Upper lobe of right lung (tissue), 1 donor: ENCODE results near the gene EPB41L5. TPM values are rescaled to one million over a fixed set of nuclear protein-coding genes. Genes with fewer than 3 reads are reported as not detected.

Experiments
- ATAC-seq: fragments of 200-7000 bp; cut with Tn5 transposase; one replicate; pipeline ENCODE4 v1.9.1; 2020; ENCODE audit warnings: mild to moderate bottlenecking, moderate library complexity
- DNase-seq: peaks from one replicate; pipeline ENCODE4 v3.0.0-alpha.2; 2020
- H3K27ac ChIP-seq: fragments of 200-600 bp; one replicate; pipeline ENCODE4 v1.8.0; 2022
- H3K27me3 ChIP-seq: fragments of 200-600 bp; one replicate; pipeline ENCODE4 v1.8.0; 2022; ENCODE audit warnings: mild to moderate bottlenecking
- H3K36me3 ChIP-seq: fragments of 200-600 bp; one replicate; pipeline ENCODE4 v1.8.0; 2022
- H3K4me1 ChIP-seq: fragments of 200-600 bp; one replicate; pipeline ENCODE4 v1.8.0; 2022
- H3K4me3 ChIP-seq: fragments of 200-600 bp; one replicate; pipeline ENCODE4 v1.8.0; 2022; ENCODE audit warnings: mild to moderate bottlenecking
- H3K9me3 ChIP-seq: fragments of 200-600 bp; one replicate; pipeline ENCODE4 v1.8.0; 2022
- intact Hi-C: fragments of 100-400 bp; cut with DNase I; formaldehyde crosslinking; loops from one replicate; pipeline ENCODE4 v1.11.0; 2022
- total RNA-seq: library from RNA; stranded (reverse); fragmentation: NEBNext Ultra II Directional; extraction: Animal tissue kit (Norgen Biotek cat#: 25700); gene quantifications from one replicate; pipeline ENCODE4 v1.2.1, GENCODE V29; 2021
- TF ChIP-seq, protein P1 (sequence below): fragments of 200-600 bp; IDR thresholded peaks from one replicate; pipeline ENCODE4 v1.8.0; 2022; ENCODE audit warnings: antibody characterized with exemption
- donor health status: DM: no; HTN: yes; CAD: no; lungs with severe emphysema.

EPB41L5 gene
- total RNA-seq, 1 donor from 2014 or later: 85.5 TPM

DNA sequence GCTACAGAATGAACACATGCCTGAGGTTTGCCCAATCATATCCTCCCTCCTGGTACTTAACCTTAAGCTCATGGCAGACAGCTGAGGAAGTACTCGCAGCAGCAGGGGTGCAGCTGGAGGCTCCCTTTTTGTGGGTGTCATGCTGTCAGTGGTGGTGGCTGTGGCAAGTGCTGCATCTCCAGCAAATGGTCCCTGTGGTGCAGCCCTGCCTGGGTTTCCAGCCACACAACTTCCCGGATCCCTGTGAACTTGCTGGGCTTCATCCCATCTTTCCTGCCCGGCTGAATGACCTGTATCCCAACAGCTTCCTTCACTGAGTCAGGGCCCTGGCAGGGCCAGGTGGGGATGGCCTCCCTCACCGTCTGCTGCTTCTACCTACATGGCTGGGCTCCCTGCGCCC is 205.3 kb downstream of the EPB41L5 start:
- DNase-seq (no peak), ATAC-seq (no peak)
- H3K9me3 ChIP-seq: no peaks in the 10 kb centered on the region
- peaks cover 23% of the 10 kb centered on the region for H3K4me1 ChIP-seq
- TF ChIP-seq, protein P1, sequence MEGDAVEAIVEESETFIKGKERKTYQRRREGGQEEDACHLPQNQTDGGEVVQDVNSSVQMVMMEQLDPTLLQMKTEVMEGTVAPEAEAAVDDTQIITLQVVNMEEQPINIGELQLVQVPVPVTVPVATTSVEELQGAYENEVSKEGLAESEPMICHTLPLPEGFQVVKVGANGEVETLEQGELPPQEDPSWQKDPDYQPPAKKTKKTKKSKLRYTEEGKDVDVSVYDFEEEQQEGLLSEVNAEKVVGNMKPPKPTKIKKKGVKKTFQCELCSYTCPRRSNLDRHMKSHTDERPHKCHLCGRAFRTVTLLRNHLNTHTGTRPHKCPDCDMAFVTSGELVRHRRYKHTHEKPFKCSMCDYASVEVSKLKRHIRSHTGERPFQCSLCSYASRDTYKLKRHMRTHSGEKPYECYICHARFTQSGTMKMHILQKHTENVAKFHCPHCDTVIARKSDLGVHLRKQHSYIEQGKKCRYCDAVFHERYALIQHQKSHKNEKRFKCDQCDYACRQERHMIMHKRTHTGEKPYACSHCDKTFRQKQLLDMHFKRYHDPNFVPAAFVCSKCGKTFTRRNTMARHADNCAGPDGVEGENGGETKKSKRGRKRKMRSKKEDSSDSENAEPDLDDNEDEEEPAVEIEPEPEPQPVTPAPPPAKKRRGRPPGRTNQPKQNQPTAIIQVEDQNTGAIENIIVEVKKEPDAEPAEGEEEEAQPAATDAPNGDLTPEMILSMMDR: no peak
- H3K4me3 ChIP-seq: no peak overlapping the region
- intact Hi-C loops: no loop called here
- no peaks in the 10 kb centered on the region for H3K36me3 ChIP-seq
- H3K27ac ChIP-seq: no peak overlapping the region
- no peaks in the 10 kb centered on the region for H3K27me3 ChIP-seq

DNA sequence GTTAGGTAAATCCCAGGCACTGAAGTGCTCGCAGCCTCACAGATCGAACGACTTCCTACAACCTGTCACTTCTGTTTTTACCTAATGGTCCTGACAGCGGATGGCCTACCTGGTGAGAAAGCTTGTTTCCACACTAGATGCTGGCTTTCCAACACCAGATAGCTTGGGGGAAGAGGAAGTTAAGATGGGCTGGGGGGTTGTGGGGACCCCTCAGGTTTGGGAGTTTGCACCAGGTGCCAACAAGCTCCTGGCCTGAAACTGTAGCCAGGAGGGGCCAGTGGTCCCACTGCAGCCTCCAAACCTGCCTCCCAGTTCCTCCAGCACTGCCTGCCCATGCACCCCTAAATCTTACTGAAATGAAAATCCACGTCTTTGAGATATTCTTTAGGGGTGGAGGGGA is 206.4 kb downstream of the EPB41L5 start:
- H3K4me3 ChIP-seq: no peak overlapping the region
- DNase-seq (no peak), ATAC-seq (no peak)
- intact Hi-C loops: no loop called here
- H3K9me3 ChIP-seq: no peaks in the 10 kb centered on the region
- H3K4me1 ChIP-seq: peaks cover 30% of the 10 kb centered on the region
- TF ChIP-seq, protein P1: no peak
- H3K27ac ChIP-seq: no peak overlapping the region
- no peaks in the 10 kb centered on the region for H3K36me3 ChIP-seq
- no peaks in the 10 kb centered on the region for H3K27me3 ChIP-seq

DNA sequence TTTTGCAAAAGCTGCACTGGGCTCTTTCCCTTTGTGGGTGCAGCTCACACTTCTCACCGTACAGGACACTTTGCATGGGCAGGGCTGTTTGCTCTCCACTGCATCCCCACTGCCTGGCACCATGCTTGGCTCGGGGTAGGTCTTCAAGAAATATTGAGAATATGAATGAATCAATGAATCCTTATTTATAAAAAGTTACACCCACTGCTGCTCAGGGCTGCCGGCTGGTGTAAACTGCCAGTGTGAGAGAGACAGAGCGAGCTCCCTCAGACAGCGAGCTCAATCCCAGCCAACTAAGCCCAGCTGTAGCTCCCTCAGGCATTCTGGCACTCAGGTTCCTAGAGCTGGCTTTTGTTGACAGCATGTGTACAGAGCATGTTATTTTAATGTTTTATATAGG is 206.9 kb downstream of the EPB41L5 start:
- TF ChIP-seq, protein P1: no peak
- ATAC-seq (no peak), DNase-seq (no peak)
- intact Hi-C loops: loop anchor here (10.0 kb wide), 1 partner anchor 95 kb away; no protein-coding TSS in a partner anchor
- no peaks in the 10 kb centered on the region for H3K9me3 ChIP-seq
- H3K27me3 ChIP-seq: no peaks in the 10 kb centered on the region
- no peaks in the 10 kb centered on the region for H3K36me3 ChIP-seq
- H3K4me1 ChIP-seq: peaks cover 32% of the 10 kb centered on the region
- H3K27ac ChIP-seq: no peak overlapping the region
- H3K4me3 ChIP-seq: no peak overlapping the region

DNA sequence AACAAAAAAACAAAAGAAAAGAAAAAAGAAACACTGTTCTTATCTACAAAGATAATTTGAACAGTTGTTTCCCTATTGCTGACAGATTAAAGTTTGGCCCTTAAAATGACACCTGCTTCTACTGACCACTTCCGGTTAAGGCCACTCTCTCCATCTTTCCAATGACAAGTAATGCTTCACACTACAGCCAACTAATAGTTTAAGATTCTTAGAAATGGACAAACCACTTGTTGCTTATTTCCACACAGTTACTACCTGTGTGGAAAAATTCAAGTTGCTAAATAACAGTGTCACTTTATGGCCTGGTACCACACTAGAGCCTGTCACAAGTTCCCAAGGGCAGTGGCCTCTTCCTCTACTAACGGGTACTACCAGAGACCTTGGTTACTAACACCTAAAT is 207.9 kb downstream of the EPB41L5 start:
- no peaks in the 10 kb centered on the region for H3K9me3 ChIP-seq
- no peaks in the 10 kb centered on the region for H3K27me3 ChIP-seq
- H3K4me3 ChIP-seq: no peak overlapping the region
- H3K36me3 ChIP-seq: no peaks in the 10 kb centered on the region
- TF ChIP-seq, protein P1: no peak
- no peak overlapping the region for H3K27ac ChIP-seq
- ATAC-seq (no peak), DNase-seq (no peak)
- intact Hi-C loops: loop anchor here (10.0 kb wide), 1 partner anchor 94 kb away; no protein-coding TSS in a partner anchor
- peaks cover 32% of the 10 kb centered on the region for H3K4me1 ChIP-seq

DNA sequence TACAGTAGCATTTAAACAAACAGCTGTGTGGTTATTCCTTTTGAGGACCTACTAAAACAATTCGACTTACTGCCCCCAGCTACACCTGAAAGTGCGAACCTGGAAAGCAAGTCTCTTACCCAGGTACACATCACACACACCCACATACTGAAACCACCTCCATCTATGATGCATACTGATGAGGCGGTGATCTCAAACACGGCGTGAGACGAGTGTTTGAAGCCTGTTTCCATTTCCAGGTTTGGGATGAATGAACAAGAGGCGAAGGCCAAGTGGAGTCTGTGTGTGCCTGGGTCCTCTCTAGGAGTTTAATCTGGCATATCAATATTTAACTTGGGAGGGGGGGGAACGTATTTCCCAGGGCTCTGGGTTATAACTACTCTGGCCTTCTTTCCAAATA is 208.7 kb downstream of the EPB41L5 start:
- Histone ChIP-seq H3K27ac (no peak overlapping the region), H3K4me1 (peaks cover 32% of the 10 kb centered on the region), H3K9me3 (no peaks in the 10 kb centered on the region), H3K36me3 (no peaks in the 10 kb centered on the region), H3K4me3 (no peak overlapping the region), H3K27me3 (no peaks in the 10 kb centered on the region)
- TF ChIP-seq, protein P1: no peak
- DNase-seq: no peak
- intact Hi-C loops: loop anchor here (10.0 kb wide), 1 partner anchor 93 kb away; no protein-coding TSS in a partner anchor
- no peak for ATAC-seq
